ENCODE measurements around the gene PKN1. TPM values are rescaled to one million over a fixed set of nuclear protein-coding genes. Genes with fewer than 3 reads are reported as not detected.
A peak's percentile ranks its signal among the peaks of the same experiment; 100 is the strongest.

Gene PKN1
- total RNA-seq, 3 donors from 2014 or later (not counting 1 experiment from before 2014, with no cell fraction given), result 323 to 351 (median 350) TPM

GRCh38 chr19:14473073-14473977 lies 40.2 kb downstream of the PKN1 start:
- Mint-ChIP-seq H3K9me3 (no peaks in the 10 kb centered on the region), H3K36me3 (no peaks in the 10 kb centered on the region), H3K4me3 (peak overlapping the region; percentile 64), H3K27ac (peak overlapping the region in 1 of 2 donors; percentile 99), H3K27me3 (ENCODE audit: low read depth in 2 of 2) (peaks cover 0 to 11% of the 10 kb centered on the region in 2 donors), H3K4me1 (peaks cover 29 to 54% of the 10 kb centered on the region in 2 donors)
- Histone ChIP-seq H3K36me3 (ENCODE audit: control insufficient read depth, insufficient read depth, low read length) (peaks cover 29% of the 10 kb centered on the region), H3K4me3 (ENCODE audit: low read length) (no peak overlapping the region), H3K9me3 (ENCODE audit: control insufficient read depth, insufficient read depth, low read length) (no peaks in the 10 kb centered on the region), H3K27me3 (ENCODE audit: control insufficient read depth, insufficient read depth, low read length) (peaks cover 11% of the 10 kb centered on the region), H3K27ac (ENCODE audit: low read length) (no peak overlapping the region), H3K4me1 (ENCODE audit: control insufficient read depth, insufficient read depth, low read length) (peaks cover 53% of the 10 kb centered on the region)
- TF ChIP-seq CTCF (IDR thresholded peaks at IDR 0.05), result no peak
- 11% methylated on average over 97 of the region's 97 CpGs for WGBS (ENCODE audit: insufficient coverage)
- peak in 1 of 2 donors; percentile 31 for DNase-seq
- intact Hi-C loops (cut with micrococcal nuclease), result loop anchor here (10.0 kb wide), 1 partner anchor 589 kb away; no protein-coding TSS in a partner anchor
- ATAC-seq, result no peak

GRCh38 chr19:14473978-14474578 lies 41.0 kb downstream of the PKN1 start:
- Histone ChIP-seq H3K36me3 (ENCODE audit: control insufficient read depth, insufficient read depth, low read length) (peaks cover 29% of the 10 kb centered on the region), H3K4me3 (ENCODE audit: low read length) (no peak overlapping the region), H3K27me3 (ENCODE audit: control insufficient read depth, insufficient read depth, low read length) (peaks cover 11% of the 10 kb centered on the region), H3K4me1 (ENCODE audit: control insufficient read depth, insufficient read depth, low read length) (peaks cover 53% of the 10 kb centered on the region), H3K9me3 (ENCODE audit: control insufficient read depth, insufficient read depth, low read length) (no peaks in the 10 kb centered on the region), H3K27ac (ENCODE audit: low read length) (no peak overlapping the region)
- peak overlapping the region; percentile 61 for H3K4me3 Mint-ChIP-seq
- no peak for TF ChIP-seq CTCF (IDR thresholded peaks at IDR 0.05)
- H3K9me3 Mint-ChIP-seq, result no peaks in the 10 kb centered on the region
- intact Hi-C loops (cut with micrococcal nuclease), result loop anchor here (10.0 kb wide), 1 partner anchor 589 kb away; no protein-coding TSS in a partner anchor
- peaks cover 0 to 11% of the 10 kb centered on the region in 2 donors for H3K27me3 Mint-ChIP-seq (ENCODE audit: low read depth in 2 of 2)
- peak overlapping the region; percentile 38 to 99 for H3K27ac Mint-ChIP-seq
- DNase-seq (peak in 1 of 2 donors; percentile 18), ATAC-seq (no peak)
- WGBS (ENCODE audit: insufficient coverage), result 35% methylated on average over 53 of the region's 53 CpGs
- no peaks in the 10 kb centered on the region for H3K36me3 Mint-ChIP-seq
- peaks cover 29 to 54% of the 10 kb centered on the region in 2 donors for H3K4me1 Mint-ChIP-seq

GRCh38 chr19:14474827-14475226 lies 41.7 kb downstream of the PKN1 start:
- WGBS (ENCODE audit: insufficient coverage), result 53% methylated on average over 11 of the region's 12 CpGs
- DNase-seq, result no peak

More at GRCh38 chr19:14474827-14475226, 41.7 kb downstream of the PKN1 start:
- Histone ChIP-seq H3K27ac (ENCODE audit: low read length) (no peak overlapping the region), H3K4me1 (ENCODE audit: control insufficient read depth, insufficient read depth, low read length) (peaks cover 58% of the 10 kb centered on the region), H3K4me3 (ENCODE audit: low read length) (no peak overlapping the region), H3K9me3 (ENCODE audit: control insufficient read depth, insufficient read depth, low read length) (no peaks in the 10 kb centered on the region), H3K27me3 (ENCODE audit: control insufficient read depth, insufficient read depth, low read length) (peaks cover 11% of the 10 kb centered on the region), H3K36me3 (ENCODE audit: control insufficient read depth, insufficient read depth, low read length) (peaks cover 23% of the 10 kb centered on the region)
- Mint-ChIP-seq H3K4me1 (peaks cover 29 to 54% of the 10 kb centered on the region in 2 donors), H3K9me3 (no peaks in the 10 kb centered on the region), H3K4me3 (peak overlapping the region; percentile 61), H3K27ac (peak overlapping the region; percentile 38 to 99), H3K36me3 (no peaks in the 10 kb centered on the region), H3K27me3 (ENCODE audit: low read depth in 2 of 2) (peaks cover 0 to 11% of the 10 kb centered on the region in 2 donors)
- no peak for ATAC-seq
- intact Hi-C loops (cut with micrococcal nuclease), result loop anchor here (5.0 to 10.0 kb wide), 2 partner anchors 338 to 590 kb away; partner anchors contain the start of gene ASF1B
- TF ChIP-seq CTCF (IDR thresholded peaks at IDR 0.05), result no peak
